ENCODE measurements around the gene GPRIN3.

The GPRIN3 gene

DNA sequence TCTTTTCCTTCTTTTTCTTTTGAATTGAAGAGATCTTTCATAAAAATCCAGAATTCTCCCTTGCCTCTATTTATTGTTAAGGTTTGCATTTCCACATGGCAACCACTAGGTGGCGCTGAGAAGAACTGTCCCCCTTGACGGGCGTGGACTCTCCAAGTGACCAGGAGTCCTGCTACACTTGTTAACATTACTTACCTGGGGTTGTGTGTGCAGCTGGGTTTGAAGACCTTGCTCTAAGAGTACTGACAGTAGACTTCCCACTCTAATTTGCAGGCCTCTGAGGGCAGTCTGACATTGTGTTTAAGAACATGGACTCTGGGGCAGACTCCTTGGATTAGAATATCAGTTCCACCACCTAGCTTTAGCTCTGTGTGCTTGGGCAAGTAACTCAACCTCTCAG is 52.8 kb downstream of the GPRIN3 start:
- peak; percentile 93 for TF ChIP-seq CTCF (IDR thresholded peaks at IDR 0.05)

GRCh38 chr4:89253935-89254334 is 53.7 kb downstream of the GPRIN3 start:
- TF ChIP-seq CTCF (IDR thresholded peaks at IDR 0.05): no peak

GRCh38 chr4:89253311-89253710 is 54.3 kb downstream of the GPRIN3 start:
- no peak for TF ChIP-seq CTCF (IDR thresholded peaks at IDR 0.05)

DNA sequence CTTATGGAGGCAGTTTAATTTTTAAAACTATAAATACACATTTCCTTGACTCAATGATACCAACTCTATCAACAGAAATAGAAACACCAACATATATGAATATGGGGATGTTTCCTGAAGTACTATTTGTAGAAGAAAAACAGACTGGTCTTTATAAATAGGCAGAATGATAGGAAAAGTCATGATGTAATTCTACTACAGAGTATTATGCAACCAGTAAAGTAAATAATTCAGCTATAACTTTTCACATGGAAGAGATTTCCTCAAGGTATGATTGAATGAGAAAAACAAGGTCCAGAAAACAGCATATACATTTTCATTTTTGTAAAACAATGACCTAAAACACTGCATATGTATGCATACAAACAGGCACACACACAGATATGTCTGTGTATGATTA is 56.2 kb downstream of the GPRIN3 start:
- no peak for TF ChIP-seq CTCF (IDR thresholded peaks at IDR 0.05)

GRCh38 chr4:89249716-89250361 is 57.8 kb downstream of the GPRIN3 start:
- TF ChIP-seq CTCF (IDR thresholded peaks at IDR 0.05): no peak

- TF ChIP-seq CTCF (IDR thresholded peaks at IDR 0.05): no peak
Measured at GRCh38 chr4:89249313-89249712, 58.3 kb downstream of the GPRIN3 start.

- no peak for TF ChIP-seq CTCF (IDR thresholded peaks at IDR 0.05)
Measured at GRCh38 chr4:89248879-89249281, 58.7 kb downstream of the GPRIN3 start.

GRCh38 chr4:89247951-89248350 is 59.6 kb downstream of the GPRIN3 start:
- TF ChIP-seq CTCF (IDR thresholded peaks at IDR 0.05): no peak

Data from LNCAP (cell line).